Thoracic aorta (tissue), 2 donors: ENCODE data around the gene NOL3. TPM values are rescaled to one million over a fixed set of nuclear protein-coding genes. Genes with fewer than 3 reads are reported as not detected.
A peak's percentile ranks its signal among the peaks of the same experiment; 100 is the strongest.
"Not testable (repeated sequence)": the region's sequence is repeated elsewhere in the genome, so short reads cannot be mapped to it uniquely, and the experiment has no call there.

ENCODE experiments used
- ATAC-seq: fragments of 150-250 bp; one replicate; pipeline ENCODE4 v1.8.0; 2017; ENCODE audit warnings: low read depth; ENCODE audit not compliant: insufficient number of reproducible peaks, low FRiP score
- DNase-seq: peaks from one replicate; pipeline ENCODE4 v3.0.0-alpha.2; 2020; ENCODE audit warnings: low spot score
- H3K27ac ChIP-seq, 2 donors: fragments of 200-600 bp; sonication (generic); 1 replicate in 1 of 2; 2 replicates in 1 of 2; pipeline ENCODE4 v1.5.1; 2016; ENCODE audit warnings: mild to moderate bottlenecking in 2 of 2, moderate library complexity in 2 of 2
- H3K27me3 ChIP-seq: fragments of 200-600 bp; sonication (generic); replicated peaks from 2 replicates; pipeline ENCODE4 v1.6.0; 2016; ENCODE audit warnings: mild to moderate bottlenecking; ENCODE audit not compliant: insufficient read depth
- H3K36me3 ChIP-seq: fragments of 200-600 bp; sonication (generic); one replicate; pipeline ENCODE4 v1.5.1; 2016
- H3K4me1 ChIP-seq, 2 donors: fragments of 200-600 bp; sonication (generic); 1 replicate in 1 of 2; 2 replicates in 1 of 2; pipeline versions ENCODE4 v1.5.1 to v1.6.0; 2016; ENCODE audit warnings: low read depth in 2 of 2, mild to moderate bottlenecking in 1 of 2; ENCODE audit not compliant: control insufficient read depth in 1 of 2
- H3K4me3 ChIP-seq: fragments of 200-600 bp; sonication (generic); 2 replicates; pipeline ENCODE4 v1.5.1; 2016; ENCODE audit warnings: mild to moderate bottlenecking
- H3K9me3 ChIP-seq: fragments of 200-600 bp; sonication (generic); 2 replicates; pipeline ENCODE4 v1.5.1; 2016
- CTCF ChIP-seq: fragments of 200-600 bp; sonication (generic); IDR thresholded peaks from one replicate; pipeline ENCODE4 v1.5.1; 2019; ENCODE audit warnings: antibody characterized with exemption
- total RNA-seq, 2 donors: library from RNA; depleted of rRNA; stranded (reverse); fragments of >200 nt; gene quantifications; one replicate each; pipeline versions ENCODE4 v1.1.0 to v1.2.3, GENCODE V29; 2016

NOL3 gene
- total RNA-seq = 10 to 100 TPM; 43.5 to 80.8 TPM

GRCh38 chr16:67170168-67170948 is at the start of gene NOL3:
TSS of gene NOL3 (plus strand) at chr16:67170538.
- Histone ChIP-seq H3K27ac (peak within 1 kb of the TSS; percentile 95 to 97), H3K4me1 (peaks cover 31 to 54% of the 10 kb centered on the region in 2 donors), H3K27me3 (no peaks in the 10 kb centered on the region), H3K9me3 (no peaks in the 10 kb centered on the region), H3K4me3 (peak within 1 kb of the TSS; percentile 83), H3K36me3 (peaks cover 2% of the 10 kb centered on the region)
- ATAC-seq = peak; percentile 37
- peak; percentile 73 for DNase-seq
- TF ChIP-seq CTCF = no peak

DNA sequence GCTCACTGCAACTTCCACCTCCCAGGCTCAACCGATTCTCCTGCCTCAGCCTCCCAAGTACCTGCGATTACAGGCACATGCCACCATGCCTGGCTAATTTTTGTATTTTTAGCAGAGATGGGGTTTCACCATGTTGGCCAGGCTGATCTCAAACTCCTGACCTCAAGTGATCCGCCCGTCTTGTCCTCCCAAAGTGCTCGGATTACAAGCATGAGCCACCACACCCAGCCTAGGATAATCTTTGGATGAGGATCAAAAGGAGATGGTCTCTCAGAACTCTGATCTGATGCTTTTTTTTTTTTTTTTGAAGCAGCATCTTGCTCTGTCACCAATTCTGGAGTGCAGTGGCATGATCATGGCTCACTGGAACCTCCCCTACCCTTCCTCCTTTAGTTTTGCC is 47.5 kb upstream of the NOL3 start:
- not testable (repeated sequence) for H3K27me3 ChIP-seq, H3K27ac ChIP-seq, H3K4me3 ChIP-seq, H3K4me1 ChIP-seq, H3K9me3 ChIP-seq, ATAC-seq, DNase-seq
- peaks cover 25% of the 10 kb centered on the region for H3K36me3 ChIP-seq

- DNase-seq = no peak
- no peak for TF ChIP-seq CTCF
- H3K36me3 ChIP-seq = peaks cover 49% of the 10 kb centered on the region
These were observed 41.9 kb upstream of the NOL3 start for GRCh38 chr16:67128417-67128816.

DNA sequence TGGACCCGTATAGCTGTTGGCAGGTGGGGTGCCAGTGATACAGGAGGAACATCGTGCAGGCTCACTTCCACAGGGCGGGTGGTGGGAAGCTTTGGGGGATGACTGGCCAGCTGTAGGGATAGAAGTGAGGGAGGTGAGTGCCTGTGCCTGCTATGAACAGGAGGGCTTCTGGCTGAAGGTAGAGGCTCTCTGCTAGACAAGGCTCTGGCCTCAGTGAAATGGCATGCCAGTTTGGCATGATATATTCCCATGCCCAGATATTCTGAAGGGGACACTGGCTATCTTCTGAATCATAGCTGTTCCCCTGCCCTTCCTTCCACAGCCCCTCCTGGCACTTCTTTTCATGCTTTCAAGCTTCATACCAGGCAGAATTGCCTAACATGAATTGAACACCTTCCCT is 41.5 kb upstream of the NOL3 start:
- Histone ChIP-seq H3K27me3 (no peaks in the 10 kb centered on the region), H3K4me3 (no peak overlapping the region), H3K4me1 (no peaks in the 10 kb centered on the region), H3K27ac (no peak overlapping the region), H3K36me3 (peaks cover 45% of the 10 kb centered on the region), H3K9me3 (no peaks in the 10 kb centered on the region)
- no peak for ATAC-seq
- no peak for TF ChIP-seq CTCF
- DNase-seq = no peak

More at GRCh38 chr16:67128417-67128816, 41.9 kb upstream of the NOL3 start:
- Histone ChIP-seq H3K27me3 (no peaks in the 10 kb centered on the region), H3K27ac (no peak overlapping the region), H3K4me3 (no peak overlapping the region), H3K9me3 (no peaks in the 10 kb centered on the region), H3K4me1 (no peaks in the 10 kb centered on the region)
- no peak for ATAC-seq

DNA sequence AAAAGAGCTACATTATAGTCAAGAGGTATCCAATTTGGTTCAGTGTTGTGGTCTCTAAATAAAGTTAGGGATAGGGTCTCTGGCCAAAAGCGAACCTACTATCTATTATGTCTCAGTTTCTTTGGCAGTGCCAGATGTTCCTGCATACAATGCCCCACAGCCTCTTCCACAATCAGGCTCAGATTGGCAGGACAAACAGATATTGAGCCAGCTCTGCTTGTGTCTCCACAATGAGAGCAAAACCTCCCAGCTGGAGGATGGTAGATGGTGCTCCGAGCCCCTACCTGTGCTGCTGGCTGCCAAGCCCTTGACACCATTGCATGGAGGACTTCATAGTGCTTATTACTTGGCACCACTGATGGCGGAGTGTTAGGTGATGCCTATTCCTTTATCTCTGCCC is 40.9 kb upstream of the NOL3 start:
- H3K27me3 ChIP-seq = no peaks in the 10 kb centered on the region
- H3K4me3 ChIP-seq = no peak overlapping the region
- ATAC-seq (no peak), DNase-seq (no peak)
- H3K36me3 ChIP-seq = peaks cover 51% of the 10 kb centered on the region
- H3K9me3 ChIP-seq = no peaks in the 10 kb centered on the region
- no peak overlapping the region for H3K27ac ChIP-seq
- H3K4me1 ChIP-seq = no peaks in the 10 kb centered on the region
- TF ChIP-seq CTCF = no peak
